HepG2 (cell line): Measurements from ENCODE around the gene PPP2R2D. TPM values are rescaled to one million over a fixed set of nuclear protein-coding genes. Genes with fewer than 3 reads are reported as not detected.
A peak's percentile ranks its signal among the peaks of the same experiment; 100 is the strongest.

Experiments
- AKNA ChIP-seq: sonication (generic); formaldehyde crosslinking; IDR thresholded peaks from 2 replicates; pipeline ENCODE4 v1.4.0; 2020; ENCODE audit warnings: missing genetic modification reagents, borderline replicate concordance
- ASH2L ChIP-seq: fragments of 300-600, 200-600 bp; sonication (generic); IDR thresholded peaks from 2 replicates; pipeline ENCODE4 v1.7.0; 2017; ENCODE audit warnings: low read depth, mild to moderate bottlenecking, moderate library complexity, mixed read lengths, low read length; ENCODE audit not compliant: insufficient read length
- ATF2 ChIP-seq: sonication (generic); formaldehyde crosslinking; IDR thresholded peaks from 2 replicates; pipeline ENCODE4 v1.4.0; 2020; ENCODE audit warnings: missing genetic modification reagents
- ATF7 ChIP-seq, 2 experiments: fragments of 450-650 bp in 1 of 2; sonication (generic) in 1 of 2; formaldehyde crosslinking in 1 of 2; IDR thresholded peaks; 2 replicates each; pipeline versions ENCODE4 v1.4.0 to v1.6.1; 2016 to 2020; ENCODE audit warnings: antibody characterized with exemption in 1 of 2, mild to moderate bottlenecking in 1 of 2, missing genetic modification reagents in 1 of 2
- BRD4 ChIP-seq: sonication (generic); formaldehyde crosslinking; IDR thresholded peaks from 2 replicates; pipeline ENCODE4 v1.4.0; 2020; ENCODE audit warnings: missing genetic modification reagents
- HES4 ChIP-seq: sonication (generic); formaldehyde crosslinking; IDR thresholded peaks from 2 replicates; pipeline ENCODE4 v1.9.0; 2021; ENCODE audit warnings: mild to moderate bottlenecking, missing genetic modification reagents, borderline replicate concordance
- HNF1A ChIP-seq, 2 experiments: sonication (generic) in 1 of 2; formaldehyde crosslinking in 1 of 2; IDR thresholded peaks; 2 replicates each; pipeline versions ENCODE4 v1.4.0 to v1.6.1; 2016 to 2020; ENCODE audit warnings: borderline replicate concordance in 1 of 2, low read depth in 1 of 2, mild to moderate bottlenecking in 1 of 2, missing genetic modification reagents in 1 of 2
- HOXD1 ChIP-seq: sonication (generic); formaldehyde crosslinking; IDR thresholded peaks from 2 replicates; pipeline ENCODE4 v1.5.0; 2020; ENCODE audit warnings: missing genetic modification reagents
- NRL ChIP-seq: sonication (generic); formaldehyde crosslinking; IDR thresholded peaks from 2 replicates; pipeline ENCODE4 v1.5.0; 2020; ENCODE audit warnings: missing genetic modification reagents, mild to moderate bottlenecking, moderate library complexity, borderline replicate concordance
- SAP130 ChIP-seq: IDR thresholded peaks from 2 replicates; pipeline ENCODE4 v1.6.1; 2016; ENCODE audit warnings: low read depth
- SMAD9 ChIP-seq: sonication (generic); formaldehyde crosslinking; IDR thresholded peaks from 2 replicates; pipeline ENCODE4 v1.5.1; 2020; ENCODE audit warnings: mild to moderate bottlenecking, missing genetic modification reagents
- ZBTB37 ChIP-seq: sonication (generic); formaldehyde crosslinking; IDR thresholded peaks from 2 replicates; pipeline ENCODE4 v1.4.0; 2020; ENCODE audit warnings: mild to moderate bottlenecking, missing genetic modification reagents
- ZNF350 ChIP-seq: sonication (generic); formaldehyde crosslinking; IDR thresholded peaks from 2 replicates; pipeline ENCODE4 v1.4.0; 2020; ENCODE audit warnings: mild to moderate bottlenecking, low read depth, missing genetic modification reagents, borderline replicate concordance
- ZNF839 ChIP-seq: sonication (generic); formaldehyde crosslinking; IDR thresholded peaks from 2 replicates; pipeline ENCODE4 v1.4.0; 2020; ENCODE audit warnings: missing genetic modification reagents, mild to moderate bottlenecking, borderline replicate concordance
- polyA plus RNA-seq, 8 experiments: library from polyadenylated mRNA; depleted of rRNA in 3 of 8; stranded (reverse) in 7 of 8; unstranded in 1 of 8; fragments of >200 nt; fragmentation: Illumina TruSeq in 4 of 8; extraction: Trizol in 4 of 8; gene quantifications; 2 replicates each; pipeline versions ENCODE4 v1.2.1 to v1.2.3, GENCODE V29; 2011 to 2016; ENCODE audit warnings: low read depth in 4 of 8, missing spikeins in 1 of 8, mixed read lengths in 1 of 8; ENCODE audit not compliant: insufficient read depth in 1 of 8
- total RNA-seq, 5 experiments: library from RNA; depleted of rRNA; stranded (reverse); fragments of >200 nt; fragmentation: Illumina TruSeq; extraction: Trizol; gene quantifications; 2 replicates each; pipeline ENCODE4 v1.2.3, GENCODE V29; 2016; ENCODE audit warnings: low read depth in 1 of 5

Gene PPP2R2D
- total and polyA plus RNA-seq, 2 of the 13 experiments (the other 11 are each of a cell fraction or from before 2014, with no cell fraction given): 32.7 to 33.2 TPM

GRCh38 chr10:131900350-131901152 lies at the start of gene PPP2R2D (continued):
- TF ChIP-seq ATF7 (IDR thresholded peaks at IDR 0.05): peak; percentile 91
- peak; percentile 62; the same call in 1 of the 2 replicates for TF ChIP-seq ATF7 (CRISPR knock-in tag; IDR thresholded peaks at IDR 0.05)
- TF ChIP-seq HNF1A (IDR thresholded peaks at IDR 0.05; ENCODE audit: low read depth): no peak
- no peak for TF ChIP-seq HNF1A (CRISPR knock-in tag; IDR thresholded peaks at IDR 0.05; ENCODE audit: borderline replicate concordance)
- TF ChIP-seq SMAD9 (CRISPR knock-in tag): no peak
- peak; percentile 78 for TF ChIP-seq SAP130 (CRISPR knock-in tag)
- TF ChIP-seq ZBTB37 (CRISPR knock-in tag): no peak
- TF ChIP-seq HES4: 0 out of 2 replicates have a peak, but pooled peaks have one; percentile 36
- peak; percentile 48; the same call in 1 of the 2 replicates for TF ChIP-seq NRL (CRISPR knock-in tag)
- peak; percentile 29; the same call in 1 of the 2 replicates for TF ChIP-seq BRD4 (CRISPR knock-in tag)
- no peak for TF ChIP-seq ZNF839 (CRISPR knock-in tag)
- TF ChIP-seq ASH2L: peak; percentile 64
- TF ChIP-seq ZNF350 (CRISPR knock-in tag): no peak; the same call in 1 of the 2 replicates
- 0 out of 2 replicates have a peak, but pooled peaks have one; percentile 41 for TF ChIP-seq AKNA (CRISPR knock-in tag)
- peak; percentile 14; the same call in 1 of the 2 replicates for TF ChIP-seq ATF2 (CRISPR knock-in tag)
- peak; percentile 69; the same call in 1 of the 2 replicates for TF ChIP-seq HOXD1
